Parietal lobe (tissue), 1 donor: ENCODE results near the gene PTPN23. TPM values are rescaled to one million over a fixed set of nuclear protein-coding genes. Genes with fewer than 3 reads are reported as not detected.

Experiments
- total RNA-seq: library from RNA; depleted of rRNA; stranded (reverse); fragments of >200 nt; gene quantifications from one replicate; pipeline ENCODE4 v1.2.3, GENCODE V29; 2014

PTPN23 gene, protein sequence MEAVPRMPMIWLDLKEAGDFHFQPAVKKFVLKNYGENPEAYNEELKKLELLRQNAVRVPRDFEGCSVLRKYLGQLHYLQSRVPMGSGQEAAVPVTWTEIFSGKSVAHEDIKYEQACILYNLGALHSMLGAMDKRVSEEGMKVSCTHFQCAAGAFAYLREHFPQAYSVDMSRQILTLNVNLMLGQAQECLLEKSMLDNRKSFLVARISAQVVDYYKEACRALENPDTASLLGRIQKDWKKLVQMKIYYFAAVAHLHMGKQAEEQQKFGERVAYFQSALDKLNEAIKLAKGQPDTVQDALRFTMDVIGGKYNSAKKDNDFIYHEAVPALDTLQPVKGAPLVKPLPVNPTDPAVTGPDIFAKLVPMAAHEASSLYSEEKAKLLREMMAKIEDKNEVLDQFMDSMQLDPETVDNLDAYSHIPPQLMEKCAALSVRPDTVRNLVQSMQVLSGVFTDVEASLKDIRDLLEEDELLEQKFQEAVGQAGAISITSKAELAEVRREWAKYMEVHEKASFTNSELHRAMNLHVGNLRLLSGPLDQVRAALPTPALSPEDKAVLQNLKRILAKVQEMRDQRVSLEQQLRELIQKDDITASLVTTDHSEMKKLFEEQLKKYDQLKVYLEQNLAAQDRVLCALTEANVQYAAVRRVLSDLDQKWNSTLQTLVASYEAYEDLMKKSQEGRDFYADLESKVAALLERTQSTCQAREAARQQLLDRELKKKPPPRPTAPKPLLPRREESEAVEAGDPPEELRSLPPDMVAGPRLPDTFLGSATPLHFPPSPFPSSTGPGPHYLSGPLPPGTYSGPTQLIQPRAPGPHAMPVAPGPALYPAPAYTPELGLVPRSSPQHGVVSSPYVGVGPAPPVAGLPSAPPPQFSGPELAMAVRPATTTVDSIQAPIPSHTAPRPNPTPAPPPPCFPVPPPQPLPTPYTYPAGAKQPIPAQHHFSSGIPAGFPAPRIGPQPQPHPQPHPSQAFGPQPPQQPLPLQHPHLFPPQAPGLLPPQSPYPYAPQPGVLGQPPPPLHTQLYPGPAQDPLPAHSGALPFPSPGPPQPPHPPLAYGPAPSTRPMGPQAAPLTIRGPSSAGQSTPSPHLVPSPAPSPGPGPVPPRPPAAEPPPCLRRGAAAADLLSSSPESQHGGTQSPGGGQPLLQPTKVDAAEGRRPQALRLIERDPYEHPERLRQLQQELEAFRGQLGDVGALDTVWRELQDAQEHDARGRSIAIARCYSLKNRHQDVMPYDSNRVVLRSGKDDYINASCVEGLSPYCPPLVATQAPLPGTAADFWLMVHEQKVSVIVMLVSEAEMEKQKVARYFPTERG (N-terminal part only)
- 53.5 TPM for total RNA-seq

DNA sequence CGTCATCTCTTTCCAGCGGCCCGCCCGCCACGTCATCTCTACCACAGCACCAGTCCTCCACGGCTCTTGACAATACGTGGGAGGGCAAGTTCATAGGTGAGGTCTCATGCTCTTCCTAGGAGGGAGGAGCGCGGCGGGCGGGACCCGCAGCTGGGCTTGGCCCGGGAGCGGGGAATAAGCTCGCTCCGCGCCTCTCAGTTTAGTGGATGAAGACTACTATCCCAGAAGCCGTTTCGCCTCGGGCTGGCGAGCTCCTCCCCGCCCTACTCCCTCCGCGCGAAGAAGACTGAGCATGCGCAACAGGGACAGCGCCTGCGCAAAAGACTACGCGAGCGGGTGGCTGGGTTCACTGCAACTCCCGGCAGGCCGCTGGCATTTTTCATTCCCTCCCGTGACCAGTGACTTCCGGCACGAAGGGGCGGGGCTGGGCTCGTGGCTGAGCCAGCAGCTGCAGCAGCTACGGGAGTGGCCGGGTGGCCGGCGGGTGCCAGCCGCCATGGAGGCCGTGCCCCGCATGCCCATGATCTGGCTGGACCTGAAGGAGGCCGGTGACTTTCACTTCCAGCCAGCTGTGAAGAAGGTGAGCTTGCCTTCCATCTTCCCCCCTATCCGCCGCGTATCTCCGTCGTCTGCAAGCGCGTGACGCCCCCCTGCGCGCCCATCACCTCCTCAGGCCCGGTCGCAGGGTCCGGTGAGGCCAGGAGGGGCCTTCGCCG, at the start of gene PTPN23:
Gene PTPN23, plus strand, starts transcription at position 421 of the 716 bp plus-strand sequence. Its CDS starts 76 bp downstream, at position 497.

Other genes with a start within 250 kb of the PTPN23 start
- gene SETD2, start 216.9 kb upstream of the PTPN23 start, total RNA-seq, result 132 TPM
- 5.6 TPM for gene KIF9, start 98.2 kb upstream of the PTPN23 start, total RNA-seq
- 32.6 TPM for gene KLHL18, start 98.1 kb upstream of the PTPN23 start, total RNA-seq
- gene SCAP, start 94.9 kb downstream of the PTPN23 start, total RNA-seq, result 81.1 TPM
- 31.6 TPM for gene ELP6, start 132.7 kb downstream of the PTPN23 start, total RNA-seq
- gene CSPG5, start 197.8 kb downstream of the PTPN23 start, total RNA-seq, result 102 TPM